Ramos (cell line): ENCODE results near the gene CNTN5.
"Not testable (repeated sequence)": the region's sequence is repeated elsewhere in the genome, so short reads cannot be mapped to it uniquely, and the experiment has no call there.

Experiments
- in situ Hi-C: fragments of 300-500 bp; cut with MboI; formaldehyde crosslinking; loops from one replicate; pipeline ENCODE4 v1.14.3; 2022; ENCODE audit warnings: low sequenced_read_pairs; ENCODE audit not compliant: unreplicated experiment

The CNTN5 gene

GRCh38 chr11:99260696-99261095, 239.9 kb downstream of the CNTN5 start:
- in situ Hi-C loops = no loop called here

GRCh38 chr11:99268886-99269285, 248.1 kb downstream of the CNTN5 start:
- in situ Hi-C loops = no loop called here

GRCh38 chr11:99271527-99271926, 250.8 kb downstream of the CNTN5 start:
- in situ Hi-C loops = no loop called here

GRCh38 chr11:99275521-99275920, 254.8 kb downstream of the CNTN5 start:
- in situ Hi-C loops = no loop called here

GRCh38 chr11:99277281-99277680, 256.5 kb downstream of the CNTN5 start:
- in situ Hi-C loops = no loop called here

- in situ Hi-C loops = no loop called here
Observed at GRCh38 chr11:99279266-99279665, 258.5 kb downstream of the CNTN5 start.

- in situ Hi-C loops = no loop called here
Observed at GRCh38 chr11:99281331-99281730, 260.6 kb downstream of the CNTN5 start.

GRCh38 chr11:99297925-99298324, 277.2 kb downstream of the CNTN5 start:
- in situ Hi-C loops = not testable (repeated sequence)

GRCh38 chr11:99307510-99308088, 286.9 kb downstream of the CNTN5 start:
- in situ Hi-C loops = no loop called here

- in situ Hi-C loops = no loop called here
Observed at GRCh38 chr11:99311870-99312269, 291.1 kb downstream of the CNTN5 start.

GRCh38 chr11:99316776-99317520, 296.2 kb downstream of the CNTN5 start:
- in situ Hi-C loops = no loop called here

GRCh38 chr11:99320769-99321290, 300.1 kb downstream of the CNTN5 start:
- in situ Hi-C loops = no loop called here

GRCh38 chr11:99325847-99326246, 305.1 kb downstream of the CNTN5 start:
- in situ Hi-C loops = no loop called here

- in situ Hi-C loops = no loop called here
Observed at GRCh38 chr11:99327066-99327465, 306.3 kb downstream of the CNTN5 start.

- in situ Hi-C loops = no loop called here
Observed at GRCh38 chr11:99327527-99327926, 306.8 kb downstream of the CNTN5 start.

- in situ Hi-C loops = no loop called here
Observed at GRCh38 chr11:99333621-99334020, 312.9 kb downstream of the CNTN5 start.

GRCh38 chr11:99343117-99343516, 322.4 kb downstream of the CNTN5 start:
- in situ Hi-C loops = no loop called here

- in situ Hi-C loops = no loop called here
Observed at GRCh38 chr11:99349151-99349673, 328.5 kb downstream of the CNTN5 start.

- in situ Hi-C loops = no loop called here
Observed at GRCh38 chr11:99351624-99352023, 330.9 kb downstream of the CNTN5 start.

- in situ Hi-C loops = no loop called here
Observed at GRCh38 chr11:99352642-99353041, 331.9 kb downstream of the CNTN5 start.

GRCh38 chr11:99366546-99366945, 345.8 kb downstream of the CNTN5 start:
- in situ Hi-C loops = no loop called here

- in situ Hi-C loops = no loop called here
Observed at GRCh38 chr11:99368583-99368982, 347.8 kb downstream of the CNTN5 start.
